ENCODE results near the gene TMEM150B.

DNA sequence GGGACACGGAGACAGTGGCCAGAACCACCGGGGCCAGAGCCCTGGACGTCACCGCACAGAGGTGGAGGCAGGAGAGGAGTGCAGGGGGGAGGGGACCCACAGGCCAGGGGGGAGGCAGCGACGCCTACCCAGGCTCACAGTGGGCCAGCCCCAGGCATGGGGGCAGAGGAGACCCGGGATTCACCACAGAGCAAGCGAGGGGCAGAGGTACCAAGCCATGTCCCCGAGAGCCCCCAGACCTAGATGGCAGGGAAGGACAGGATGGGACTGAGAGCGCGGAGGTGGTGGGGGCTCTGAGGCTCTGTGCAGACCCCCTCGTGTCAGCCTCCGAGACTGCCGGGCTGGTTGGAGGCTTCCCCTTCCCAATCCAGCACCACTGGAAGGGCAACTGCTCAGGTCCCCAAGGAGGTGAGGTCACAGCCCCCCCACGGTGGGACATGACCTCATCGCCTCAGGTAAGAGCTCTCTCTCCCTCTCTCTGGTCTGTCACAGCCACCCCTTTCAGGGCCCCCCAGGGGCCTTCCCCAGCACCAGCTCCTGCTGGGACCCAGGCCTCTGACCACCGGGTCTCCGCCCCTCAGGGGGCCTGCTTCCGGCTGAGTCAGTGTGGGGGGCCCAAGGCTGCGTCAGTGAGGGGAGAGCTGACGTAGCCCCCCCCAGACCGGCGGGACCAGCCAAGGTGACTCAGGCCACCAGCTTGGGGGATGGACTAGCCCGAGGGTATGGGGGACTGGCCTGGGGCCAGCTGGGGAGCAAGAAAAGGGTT is 47.4 kb upstream of the TMEM150B start:
- TF ChIP-seq, protein P1, sequence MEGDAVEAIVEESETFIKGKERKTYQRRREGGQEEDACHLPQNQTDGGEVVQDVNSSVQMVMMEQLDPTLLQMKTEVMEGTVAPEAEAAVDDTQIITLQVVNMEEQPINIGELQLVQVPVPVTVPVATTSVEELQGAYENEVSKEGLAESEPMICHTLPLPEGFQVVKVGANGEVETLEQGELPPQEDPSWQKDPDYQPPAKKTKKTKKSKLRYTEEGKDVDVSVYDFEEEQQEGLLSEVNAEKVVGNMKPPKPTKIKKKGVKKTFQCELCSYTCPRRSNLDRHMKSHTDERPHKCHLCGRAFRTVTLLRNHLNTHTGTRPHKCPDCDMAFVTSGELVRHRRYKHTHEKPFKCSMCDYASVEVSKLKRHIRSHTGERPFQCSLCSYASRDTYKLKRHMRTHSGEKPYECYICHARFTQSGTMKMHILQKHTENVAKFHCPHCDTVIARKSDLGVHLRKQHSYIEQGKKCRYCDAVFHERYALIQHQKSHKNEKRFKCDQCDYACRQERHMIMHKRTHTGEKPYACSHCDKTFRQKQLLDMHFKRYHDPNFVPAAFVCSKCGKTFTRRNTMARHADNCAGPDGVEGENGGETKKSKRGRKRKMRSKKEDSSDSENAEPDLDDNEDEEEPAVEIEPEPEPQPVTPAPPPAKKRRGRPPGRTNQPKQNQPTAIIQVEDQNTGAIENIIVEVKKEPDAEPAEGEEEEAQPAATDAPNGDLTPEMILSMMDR (IDR thresholded peaks at IDR 0.05; ENCODE audit: poor library complexity, severe bottlenecking), result no peak
- TF ChIP-seq POLR2AphosphoS5 (IDR thresholded peaks at IDR 0.05) (no peak), TAF1 (IDR thresholded peaks at IDR 0.05; ENCODE audit: low read depth) (no peak), RAD21 (conservative IDR thresholded peaks at IDR 0.05) (no peak), SMC3 (conservative IDR thresholded peaks at IDR 0.05; ENCODE audit: poor library complexity) (no peak), EZH2 (IDR thresholded peaks at IDR 0.05; ENCODE audit: borderline replicate concordance, insufficient read depth, low read length, poor library complexity, severe bottlenecking) (no peak)

Data from neural cell (in vitro differentiated cells).